Measurements from ENCODE around the gene ULBP3.

GRCh38 chr6:150099953-150100352, 31.0 kb upstream of the ULBP3 start:
- TF ChIP-seq POLR2A (IDR thresholded peaks at IDR 0.05; ENCODE audit: extremely low read depth, insufficient read length) (no peak), CTCF (IDR thresholded peaks at IDR 0.05; ENCODE audit: low read depth, low read length) (no peak), MAX (IDR thresholded peaks at IDR 0.05; ENCODE audit: low read depth, low read length) (no peak), MYC (IDR thresholded peaks at IDR 0.05; ENCODE audit: low read depth, low read length) (no peak)

All from NB4 (cell line).